Activated CD4-positive, alpha-beta memory T cell treated with anti-CD3 and anti-CD28 coated beads, Interleukin-2, amount 10 ng/mL, durations not matched to agents 7 days and 5 days (primary cell): ENCODE results near the gene TRIM37. TPM values are rescaled to one million over a fixed set of nuclear protein-coding genes. Genes with fewer than 3 reads are reported as not detected.
"Not testable (repeated sequence)": the region's sequence is repeated elsewhere in the genome, so short reads cannot be mapped to it uniquely, and the experiment has no call there.

Experiments
- CTCF ChIA-PET: fragments of 350-600 bp; sonication (Branson Sonifier 250); formaldehyde crosslinking; loops from one replicate; lab custom pipeline; 2021; ENCODE audit warnings: antibody characterized with exemption, inconsistent platforms; lab: Charles Lee
- POLR2A ChIA-PET: fragments of 350-600 bp; sonication (Branson Sonifier 250); formaldehyde crosslinking; loops from one replicate; lab custom pipeline; 2021; ENCODE audit warnings: antibody characterized with exemption; lab: Charles Lee
- DNase-seq: peaks from one replicate; pipeline ENCODE4 v3.0.0-alpha.2; 2020
- H3K27ac Mint-ChIP-seq: one replicate; pipeline ENCODE4 v1.8.0; 2021; ENCODE audit warnings: mild to moderate bottlenecking, mixed read lengths
- H3K27me3 Mint-ChIP-seq: one replicate; pipeline ENCODE4 v1.8.0; 2021; ENCODE audit warnings: mixed read lengths
- H3K36me3 Mint-ChIP-seq: one replicate; pipeline ENCODE4 v1.8.0; 2021; ENCODE audit warnings: low read depth, mixed read lengths
- H3K4me1 Mint-ChIP-seq: one replicate; pipeline ENCODE4 v1.8.0; 2021; ENCODE audit warnings: mixed read lengths
- H3K4me3 Mint-ChIP-seq: one replicate; pipeline ENCODE4 v1.8.0; 2021; ENCODE audit warnings: mild to moderate bottlenecking, mixed read lengths
- H3K9me3 Mint-ChIP-seq: one replicate; pipeline ENCODE4 v1.8.0; 2021; ENCODE audit warnings: mixed read lengths
- total RNA-seq, 2 experiments: library from RNA; stranded (reverse); gene quantifications; one replicate each; pipeline ENCODE4 v1.2.3, GENCODE V29; 2021

Gene TRIM37
- total RNA-seq, 2 experiments from 2014 or later, result 23.7 to 24.5 TPM

DNA sequence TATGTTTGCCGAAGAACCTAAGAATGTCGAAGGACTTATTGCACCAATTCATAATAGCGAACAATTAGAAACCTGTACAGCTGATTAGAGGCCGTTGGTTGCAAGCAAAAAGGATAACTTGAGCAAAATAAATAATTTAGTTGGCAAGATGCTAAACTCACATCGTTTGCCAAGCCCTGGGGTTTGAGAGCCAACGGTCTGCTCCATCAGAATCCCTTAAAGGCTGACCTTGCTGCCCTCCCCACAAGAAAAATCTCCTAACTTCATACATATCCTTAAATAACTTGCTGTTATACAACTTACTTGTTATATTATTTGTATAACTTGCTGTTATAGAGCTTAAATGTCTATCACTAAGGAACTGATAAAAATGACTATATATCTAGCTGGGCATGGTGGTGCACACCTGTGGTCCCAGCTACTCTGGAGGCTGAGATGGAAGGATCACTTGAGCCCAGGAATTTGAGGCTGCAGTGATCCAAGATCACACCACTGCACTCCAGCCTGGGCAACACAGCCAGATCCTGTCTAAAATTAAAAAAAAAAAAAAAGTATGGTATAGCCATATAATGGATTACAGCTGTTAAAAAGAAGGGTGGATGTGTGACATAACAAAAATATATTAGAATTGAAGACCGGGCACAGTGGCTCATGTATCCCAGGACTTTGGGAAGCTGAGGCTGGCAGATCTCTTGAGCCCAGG is 1.9 kb upstream of the TRIM37 start:
- ChIA-PET CTCF (no interaction called here), POLR2A (interaction anchor here (1.1 to 6.5 kb wide), 3 partner anchors 9 to 46 kb away, joined by 3 to 134 read pairs (median 23); partner anchors contain the start of genes PRR11 and SKA2)
- H3K27ac Mint-ChIP-seq, result no peak overlapping the region
- H3K9me3 Mint-ChIP-seq, result no peaks in the 10 kb centered on the region
- peaks cover 58% of the 10 kb centered on the region for H3K4me1 Mint-ChIP-seq
- DNase-seq, result no peak
- no peaks in the 10 kb centered on the region for H3K27me3 Mint-ChIP-seq
- peaks cover 42% of the 10 kb centered on the region for H3K36me3 Mint-ChIP-seq
- peak overlapping the region; percentile 27 for H3K4me3 Mint-ChIP-seq

DNA sequence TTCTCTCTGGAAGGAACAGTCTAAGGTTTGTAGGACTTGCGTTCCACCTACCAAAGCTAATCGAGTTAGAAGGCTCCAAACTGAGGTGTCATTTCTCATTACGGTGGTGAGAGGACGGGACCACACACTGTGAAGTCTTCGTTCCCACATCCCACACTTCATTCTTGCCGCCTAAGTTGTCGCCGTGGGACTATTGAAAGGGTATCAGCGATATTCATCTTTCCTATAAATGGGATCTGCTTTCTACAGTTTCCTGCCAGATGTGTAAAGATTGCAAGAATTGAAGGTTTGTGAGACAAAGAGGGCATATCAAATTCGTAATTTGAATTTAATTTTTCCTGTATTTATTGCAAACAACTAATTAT is 608 bp upstream of the TRIM37 start:
- ChIA-PET POLR2A (interaction anchor here (0.6 to 6.5 kb wide), 18 partner anchors 10 to 768 kb away, joined by 3 to 134 read pairs (median 4); partner anchors contain the start of genes CLTC, DHX40, PRR11 and RAD51C), CTCF (interaction anchor here (0.8 to 2.2 kb wide), 9 partner anchors 9 to 476 kb away, joined by 3 to 8 read pairs (median 4); partner anchors contain the start of genes PRR11 and SKA2)
- Mint-ChIP-seq H3K27ac (peak overlapping the region; percentile 91), H3K27me3 (no peaks in the 10 kb centered on the region), H3K4me3 (peak overlapping the region; percentile 98), H3K36me3 (peaks cover 45% of the 10 kb centered on the region), H3K4me1 (peaks cover 61% of the 10 kb centered on the region), H3K9me3 (no peaks in the 10 kb centered on the region)
- DNase-seq, result no peak

DNA sequence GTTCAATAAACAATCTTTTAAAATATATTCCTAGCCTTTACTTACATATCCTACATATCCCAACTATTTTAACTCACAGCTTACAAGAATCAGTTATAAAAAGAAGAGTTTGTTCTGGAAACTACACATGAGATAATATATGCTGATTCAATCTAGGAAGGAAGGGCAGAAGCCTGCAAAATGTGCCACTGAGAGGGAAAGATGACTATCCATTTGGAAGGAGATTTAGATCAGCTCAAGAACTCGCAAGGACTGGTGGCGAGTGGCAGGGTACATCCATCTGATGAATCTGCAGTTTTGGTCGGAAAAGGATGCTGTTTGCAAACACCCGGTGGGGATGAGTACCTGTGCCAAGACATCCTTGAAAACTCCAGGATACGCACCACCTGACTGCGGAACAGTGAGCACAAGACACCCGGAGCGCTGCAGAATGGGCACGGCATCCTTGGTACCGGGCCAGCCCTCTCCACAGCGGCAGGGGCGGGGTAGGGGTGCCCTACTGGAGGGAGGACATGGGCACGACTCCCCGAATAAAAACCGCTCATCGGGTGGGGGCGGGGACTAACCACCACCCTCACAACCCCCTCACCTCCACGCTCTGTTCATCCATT is 723 bp downstream of the TRIM37 start:
- Mint-ChIP-seq H3K27me3 (no peaks in the 10 kb centered on the region), H3K4me3 (peak overlapping the region; percentile 98), H3K4me1 (peaks cover 61% of the 10 kb centered on the region), H3K36me3 (peaks cover 44% of the 10 kb centered on the region), H3K9me3 (no peaks in the 10 kb centered on the region), H3K27ac (peak overlapping the region; percentile 91)
- ChIA-PET POLR2A (interaction anchor here (0.7 to 6.5 kb wide), 18 partner anchors 10 to 768 kb away, joined by 3 to 134 read pairs (median 4); partner anchors contain the start of genes CLTC, PRR11, RAD51C and SKA2), CTCF (interaction anchor here (0.9 to 2.2 kb wide), 5 partner anchors 13 to 474 kb away, joined by 3 to 8 read pairs (median 6); partner anchors contain the start of genes PRR11 and SKA2)
- DNase-seq, result peak; percentile 77

- ChIA-PET CTCF (no interaction called here), POLR2A (no interaction called here)
- Mint-ChIP-seq H3K4me1 (peaks cover 46% of the 10 kb centered on the region), H3K27me3 (no peaks in the 10 kb centered on the region), H3K36me3 (peaks cover 55% of the 10 kb centered on the region), H3K27ac (no peak overlapping the region), H3K9me3 (no peaks in the 10 kb centered on the region), H3K4me3 (no peak overlapping the region)
- no peak for DNase-seq
These were observed 5.5 kb downstream of the TRIM37 start for GRCh38 chr17:59101178-59101577.

DNA sequence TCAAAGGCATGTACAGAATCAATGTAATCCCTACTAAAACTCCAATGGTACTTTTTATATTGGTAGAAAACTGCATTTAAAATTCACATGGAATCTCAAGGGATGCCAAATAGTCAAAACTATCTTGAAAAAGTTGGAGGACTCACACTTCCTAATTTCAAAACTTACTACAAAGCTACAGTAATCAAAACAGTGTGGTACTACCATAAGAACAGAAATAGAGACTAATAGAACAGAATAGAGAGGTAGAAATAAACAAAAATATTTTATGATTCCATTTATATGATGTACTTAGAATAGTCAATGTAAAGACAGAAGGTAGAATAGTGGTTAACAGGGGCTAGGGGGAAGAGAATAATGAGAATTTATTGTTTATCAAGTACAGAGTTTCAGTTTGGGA is 8.8 kb downstream of the TRIM37 start:
- peaks cover 46% of the 10 kb centered on the region for H3K36me3 Mint-ChIP-seq
- POLR2A ChIA-PET, result no interaction called here
- H3K27me3 Mint-ChIP-seq, result no peaks in the 10 kb centered on the region
- peaks cover 29% of the 10 kb centered on the region for H3K4me1 Mint-ChIP-seq
- no peak overlapping the region for H3K4me3 Mint-ChIP-seq
- CTCF ChIA-PET, result interaction anchor here (0.6 kb wide), 1 partner anchor 27 kb away, joined by 4 read pairs; no protein-coding TSS in a partner anchor
- H3K9me3 Mint-ChIP-seq, result no peaks in the 10 kb centered on the region
- no peak overlapping the region for H3K27ac Mint-ChIP-seq
- no peak for DNase-seq

- H3K36me3 Mint-ChIP-seq, result peaks cover 33% of the 10 kb centered on the region
- POLR2A ChIA-PET, result interaction anchor here (0.5 to 3.3 kb wide), 7 partner anchors 9 to 463 kb away, joined by 3 to 17 read pairs (median 3); partner anchors contain the start of genes SKA2 and TRIM37
- H3K27me3 Mint-ChIP-seq, result no peaks in the 10 kb centered on the region
- H3K9me3 Mint-ChIP-seq, result no peaks in the 10 kb centered on the region
- peaks cover 15% of the 10 kb centered on the region for H3K4me1 Mint-ChIP-seq
- CTCF ChIA-PET, result interaction anchor here (1.2 to 1.3 kb wide), 2 partner anchors 12 to 78 kb away, joined by 3 read pairs; partner anchors contain the start of gene TRIM37
- H3K27ac Mint-ChIP-seq, result no peak overlapping the region
- H3K4me3 Mint-ChIP-seq, result no peak overlapping the region
- no peak for DNase-seq
These were observed 11.7 kb downstream of the TRIM37 start for GRCh38 chr17:59094861-59095530.

- no peak for DNase-seq
- H3K27ac Mint-ChIP-seq, result no peak overlapping the region
- ChIA-PET POLR2A (interaction anchor here (3.3 kb wide), 1 partner anchor 13 kb away, joined by 17 read pairs; the partner anchor contains the start of gene TRIM37), CTCF (no interaction called here)
- H3K9me3 Mint-ChIP-seq, result no peaks in the 10 kb centered on the region
- peaks cover 14% of the 10 kb centered on the region for H3K4me1 Mint-ChIP-seq
- H3K36me3 Mint-ChIP-seq, result peaks cover 27% of the 10 kb centered on the region
- H3K4me3 Mint-ChIP-seq, result no peak overlapping the region
- H3K27me3 Mint-ChIP-seq, result no peaks in the 10 kb centered on the region
These were observed 12.9 kb downstream of the TRIM37 start for GRCh38 chr17:59093702-59094231.

GRCh38 chr17:59093145-59093701 is 13.5 kb downstream of the TRIM37 start:
- no peaks in the 10 kb centered on the region for H3K9me3 Mint-ChIP-seq
- H3K36me3 Mint-ChIP-seq, result peaks cover 24% of the 10 kb centered on the region
- no peak for DNase-seq
- H3K27me3 Mint-ChIP-seq, result no peaks in the 10 kb centered on the region
- peaks cover 14% of the 10 kb centered on the region for H3K4me1 Mint-ChIP-seq
- H3K27ac Mint-ChIP-seq, result no peak overlapping the region
- no peak overlapping the region for H3K4me3 Mint-ChIP-seq
- ChIA-PET POLR2A (interaction anchor here (1.9 kb wide), 1 partner anchor 14 kb away, joined by 8 read pairs; the partner anchor contains the start of gene TRIM37), CTCF (no interaction called here)

- CTCF ChIA-PET, H3K4me3 Mint-ChIP-seq, H3K27ac Mint-ChIP-seq, H3K27me3 Mint-ChIP-seq, H3K4me1 Mint-ChIP-seq, H3K9me3 Mint-ChIP-seq, POLR2A ChIA-PET, DNase-seq: not testable (repeated sequence)
- H3K36me3 Mint-ChIP-seq, result peaks cover 19% of the 10 kb centered on the region
These were observed 16.1 kb downstream of the TRIM37 start for GRCh38 chr17:59090593-59090992.

DNA sequence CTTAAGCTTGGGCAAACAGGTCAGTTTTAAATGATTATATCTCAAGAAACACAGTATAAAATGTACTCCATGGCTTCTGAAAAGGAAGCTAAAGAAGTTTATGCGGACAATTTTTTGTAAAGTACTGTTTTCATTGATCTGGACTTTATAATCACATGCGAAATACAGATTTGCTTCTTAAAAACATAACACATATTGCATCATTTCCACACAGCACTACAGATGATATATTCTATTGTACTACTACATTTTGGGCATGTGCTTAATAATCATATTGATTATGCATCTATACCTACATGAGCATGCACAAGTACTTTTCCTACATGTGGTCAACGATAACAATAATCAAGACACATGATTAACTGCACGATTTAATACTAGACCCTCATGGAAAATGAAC is 22.5 kb downstream of the TRIM37 start:
- H3K4me1 Mint-ChIP-seq, result peaks cover 4% of the 10 kb centered on the region
- ChIA-PET CTCF (interaction anchor here (0.6 kb wide), 1 partner anchor 1588 kb away, joined by 3 read pairs; no protein-coding TSS in a partner anchor), POLR2A (interaction anchor here (1.3 kb wide), 1 partner anchor 23 kb away, joined by 4 read pairs; the partner anchor contains the start of gene TRIM37)
- H3K27ac Mint-ChIP-seq, result no peak overlapping the region
- H3K4me3 Mint-ChIP-seq, result no peak overlapping the region
- no peaks in the 10 kb centered on the region for H3K9me3 Mint-ChIP-seq
- DNase-seq, result no peak
- H3K36me3 Mint-ChIP-seq, result peaks cover 34% of the 10 kb centered on the region
- no peaks in the 10 kb centered on the region for H3K27me3 Mint-ChIP-seq

DNA sequence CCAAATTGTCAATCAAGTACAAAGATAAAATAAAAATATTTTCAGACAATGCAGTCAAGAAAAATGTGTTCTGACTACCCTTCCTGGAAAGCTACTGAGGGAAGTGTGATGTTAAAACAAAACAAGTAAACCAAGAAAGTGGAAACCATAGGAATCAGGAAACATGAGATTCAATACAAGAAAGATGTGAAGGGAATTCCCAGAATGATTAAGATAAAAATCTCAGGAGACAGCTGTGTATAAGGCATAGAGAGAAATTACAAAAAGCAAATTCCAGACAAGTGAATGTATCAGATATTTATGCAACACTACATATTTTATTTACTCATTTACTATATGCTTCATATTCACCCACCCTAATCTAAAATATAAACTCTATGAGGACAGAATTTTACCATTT is 32.2 kb downstream of the TRIM37 start:
- peaks cover 46% of the 10 kb centered on the region for H3K36me3 Mint-ChIP-seq
- H3K27me3 Mint-ChIP-seq, result no peaks in the 10 kb centered on the region
- no peaks in the 10 kb centered on the region for H3K4me1 Mint-ChIP-seq
- H3K4me3 Mint-ChIP-seq, result no peak overlapping the region
- ChIA-PET POLR2A (no interaction called here), CTCF (no interaction called here)
- H3K27ac Mint-ChIP-seq, result no peak overlapping the region
- no peaks in the 10 kb centered on the region for H3K9me3 Mint-ChIP-seq
- DNase-seq, result no peak

DNA sequence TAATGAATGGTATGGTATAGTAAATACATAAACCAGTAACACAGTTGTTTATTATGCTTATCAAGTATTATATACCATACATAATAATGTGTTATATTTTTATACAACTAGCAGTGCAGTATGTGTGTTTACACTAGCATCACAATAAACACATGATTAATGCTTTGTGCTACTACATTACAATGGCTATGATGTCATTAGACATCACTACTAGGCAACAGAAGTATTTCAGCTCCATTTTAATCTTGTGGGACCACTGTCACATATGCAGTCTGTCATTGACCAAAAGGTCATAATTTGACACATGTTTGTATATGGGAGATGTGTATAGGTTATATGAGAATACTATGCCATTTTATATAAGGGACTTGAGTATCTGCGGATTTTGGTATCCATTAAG is 32.7 kb downstream of the TRIM37 start:
- Mint-ChIP-seq H3K9me3 (no peaks in the 10 kb centered on the region), H3K36me3 (peaks cover 43% of the 10 kb centered on the region), H3K4me3 (no peak overlapping the region), H3K27ac (no peak overlapping the region), H3K27me3 (no peaks in the 10 kb centered on the region), H3K4me1 (no peaks in the 10 kb centered on the region)
- no peak for DNase-seq
- ChIA-PET CTCF (no interaction called here), POLR2A (no interaction called here)
